ENCODE data around the gene NCOA5.

Gene NCOA5

DNA sequence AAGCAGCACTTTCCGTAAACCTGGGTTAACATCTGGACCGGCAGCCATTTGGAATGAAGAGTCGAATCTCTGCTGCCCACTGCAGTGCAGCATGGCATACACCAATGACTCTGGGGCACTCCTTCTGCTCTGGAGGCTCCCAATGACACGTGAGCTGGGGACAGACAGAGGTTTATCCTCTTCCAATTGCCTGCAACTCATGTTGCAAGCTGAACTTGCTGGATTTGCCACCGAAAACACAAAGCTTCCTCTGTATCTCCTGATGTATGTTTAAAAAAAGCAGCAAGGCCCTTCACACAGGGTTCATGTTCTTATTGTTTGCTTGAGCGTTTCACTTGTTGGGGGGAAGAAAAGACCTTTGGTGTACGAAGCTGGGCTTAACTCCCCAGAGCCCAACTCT lies 10.8 kb downstream of the NCOA5 start:
- H3K9ac ChIP-seq, result no peak overlapping the region
- no peak overlapping the region for H3K4me3 ChIP-seq
- H3K36me3 ChIP-seq, result peaks cover 58 to 70% (median 62%) of the 10 kb centered on the region in 11 experiments
- peaks cover 97 to 100% (median 100%) of the 10 kb centered on the region in 11 experiments for H4K20me1 ChIP-seq
- TF ChIP-seq Cebpa-rat (IDR thresholded peaks at IDR 0.05), result no peak
- H3K27ac ChIP-seq, result no peak overlapping the region
- H3K4me2 ChIP-seq, result no peak overlapping the region
- no peaks in the 10 kb centered on the region for H3K27me3 ChIP-seq
- no peaks in the 10 kb centered on the region for H3K9me3 ChIP-seq (replicated peaks in 1 of 11)
- peaks cover 0 to 29% (median 7%) of the 10 kb centered on the region in 10 experiments; a peak in 9 of 20 replicates for H3K4me1 ChIP-seq

GRCh38 chr20:46077642-46078305 lies 12.0 kb downstream of the NCOA5 start:
- peaks cover 66 to 77% (median 72%) of the 10 kb centered on the region in 11 experiments for H3K36me3 ChIP-seq
- H3K4me1 ChIP-seq, result peaks cover 0 to 17% (median 2%) of the 10 kb centered on the region in 10 experiments; a peak in 7 of 20 replicates
- no peak overlapping the region for H3K4me2 ChIP-seq
- H4K20me1 ChIP-seq, result peaks cover 91 to 100% (median 100%) of the 10 kb centered on the region in 11 experiments
- H3K27me3 ChIP-seq, result no peaks in the 10 kb centered on the region
- no peaks in the 10 kb centered on the region for H3K9me3 ChIP-seq (replicated peaks in 1 of 11)
- H3K9ac ChIP-seq, result no peak overlapping the region
- TF ChIP-seq Cebpa-rat (IDR thresholded peaks at IDR 0.05), result no peak
- H3K4me3 ChIP-seq, result no peak overlapping the region
- H3K27ac ChIP-seq, result no peak overlapping the region

- no peaks in the 10 kb centered on the region for H3K27me3 ChIP-seq
- no peak overlapping the region for H3K27ac ChIP-seq
- no peaks in the 10 kb centered on the region for H3K9me3 ChIP-seq (replicated peaks in 1 of 11)
- H3K4me2 ChIP-seq, result no peak overlapping the region
- no peak for TF ChIP-seq Cebpa-rat (IDR thresholded peaks at IDR 0.05)
- H3K4me3 ChIP-seq, result no peak overlapping the region
- H4K20me1 ChIP-seq, result peaks cover 90 to 100% (median 100%) of the 10 kb centered on the region in 11 experiments
- peaks cover 0 to 9% (median 0%) of the 10 kb centered on the region in 10 experiments; a peak in 6 of 20 replicates for H3K4me1 ChIP-seq
- H3K9ac ChIP-seq, result no peak overlapping the region
- H3K36me3 ChIP-seq, result peaks cover 66 to 86% (median 76%) of the 10 kb centered on the region in 11 experiments
These were observed 13.0 kb downstream of the NCOA5 start for GRCh38 chr20:46076806-46077205.

DNA sequence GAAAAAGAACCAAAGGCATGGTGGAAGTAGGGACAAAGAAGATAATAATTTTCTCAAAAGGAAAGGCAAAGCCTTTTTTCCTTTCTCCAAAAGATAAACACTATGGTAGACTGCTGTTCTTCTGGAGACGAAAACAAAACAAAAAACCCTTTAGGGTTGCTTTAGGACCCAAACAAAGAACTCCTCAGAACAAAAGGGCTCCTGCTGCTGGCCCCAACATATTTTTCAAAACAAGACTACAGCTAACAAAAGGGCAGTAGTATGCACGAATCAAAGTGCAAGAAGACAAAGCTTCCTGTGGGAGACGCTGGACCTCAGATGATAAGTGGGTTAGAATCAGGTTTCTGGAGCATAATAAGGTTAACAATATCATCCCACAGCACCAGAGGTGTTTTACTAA lies 15.8 kb downstream of the NCOA5 start:
- H4K20me1 ChIP-seq, result peaks cover 78 to 100% (median 98%) of the 10 kb centered on the region in 11 experiments; a peak in 21 of 22 replicates
- H3K4me2 ChIP-seq, result no peak overlapping the region
- peaks cover 68 to 97% (median 85%) of the 10 kb centered on the region in 11 experiments for H3K36me3 ChIP-seq
- no peak overlapping the region for H3K27ac ChIP-seq
- no peaks in the 10 kb centered on the region for H3K9me3 ChIP-seq (replicated peaks in 1 of 11)
- peaks cover 0 to 22% (median 0%) of the 10 kb centered on the region in 10 experiments; a peak in 6 of 20 replicates for H3K4me1 ChIP-seq
- no peak overlapping the region for H3K9ac ChIP-seq
- H3K27me3 ChIP-seq, result no peaks in the 10 kb centered on the region
- H3K4me3 ChIP-seq, result no peak overlapping the region
- TF ChIP-seq Cebpa-rat (IDR thresholded peaks at IDR 0.05), result no peak

DNA sequence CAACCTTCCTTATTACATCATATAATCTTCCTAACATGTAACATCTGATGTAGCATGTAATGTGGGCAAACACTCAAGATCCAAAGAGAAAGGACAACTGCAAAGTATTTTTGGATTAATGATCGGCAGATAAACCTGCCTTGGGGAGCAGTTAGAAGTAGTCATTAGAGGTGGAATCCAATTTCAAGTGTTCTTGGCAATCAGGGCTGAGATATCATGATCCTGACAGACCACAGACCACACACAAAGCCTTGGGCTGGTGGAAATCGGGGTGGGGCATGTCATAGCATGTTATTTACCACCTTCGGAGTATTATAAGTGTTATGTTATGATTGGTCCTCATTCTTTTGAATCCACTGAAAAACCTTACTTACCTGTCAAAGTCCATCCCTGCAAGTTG lies 16.3 kb downstream of the NCOA5 start:
- Histone ChIP-seq H3K27ac (no peak overlapping the region), H3K4me3 (no peak overlapping the region), H3K4me2 (no peak overlapping the region), H3K9ac (no peak overlapping the region), H3K9me3 (replicated peaks in 1 of 11) (no peaks in the 10 kb centered on the region), H3K4me1 (peaks cover 0 to 22% (median 0%) of the 10 kb centered on the region in 10 experiments; a peak in 6 of 20 replicates), H3K36me3 (peaks cover 68 to 97% (median 85%) of the 10 kb centered on the region in 11 experiments), H3K27me3 (no peaks in the 10 kb centered on the region), H4K20me1 (peaks cover 75 to 100% (median 97%) of the 10 kb centered on the region in 11 experiments; a peak in 21 of 22 replicates)
- TF ChIP-seq Cebpa-rat (IDR thresholded peaks at IDR 0.05), result no peak

- no peak overlapping the region for H3K27ac ChIP-seq
- no peak overlapping the region for H3K4me2 ChIP-seq
- peaks cover 68 to 97% (median 85%) of the 10 kb centered on the region in 11 experiments for H3K36me3 ChIP-seq
- H3K9me3 ChIP-seq (replicated peaks in 1 of 11), result no peaks in the 10 kb centered on the region
- no peak for TF ChIP-seq Cebpa-rat (IDR thresholded peaks at IDR 0.05)
- H3K4me3 ChIP-seq, result no peak overlapping the region
- H3K9ac ChIP-seq, result no peak overlapping the region
- H3K4me1 ChIP-seq, result peaks cover 0 to 22% (median 0%) of the 10 kb centered on the region in 10 experiments; a peak in 6 of 20 replicates
- H4K20me1 ChIP-seq, result peaks cover 71 to 100% (median 97%) of the 10 kb centered on the region in 11 experiments; a peak in 21 of 22 replicates
- H3K27me3 ChIP-seq, result no peaks in the 10 kb centered on the region
These were observed 16.7 kb downstream of the NCOA5 start for GRCh38 chr20:46073024-46073423.

DNA sequence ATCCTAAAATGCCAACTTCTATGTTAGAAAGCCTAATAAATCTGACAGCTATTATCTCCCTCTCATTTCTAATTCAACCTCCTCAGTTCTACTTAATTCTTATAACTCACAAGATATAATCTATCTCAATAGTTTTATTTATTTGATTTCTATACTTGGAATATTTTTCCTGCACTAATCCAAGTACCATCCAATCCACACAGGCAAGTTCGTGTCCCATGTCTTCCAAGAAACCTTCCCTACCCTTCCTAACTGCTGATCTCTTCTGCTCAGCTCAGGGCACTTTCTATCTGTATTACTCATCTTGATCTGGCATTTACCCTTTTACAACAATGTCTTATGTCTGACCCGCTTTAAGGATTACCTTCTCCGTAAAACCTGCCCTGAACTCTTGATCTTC lies 18.2 kb downstream of the NCOA5 start:
- Histone ChIP-seq H3K27me3 (no peaks in the 10 kb centered on the region), H3K9me3 (replicated peaks in 1 of 11) (no peaks in the 10 kb centered on the region), H3K4me2 (no peak overlapping the region), H3K36me3 (peaks cover 68 to 97% (median 85%) of the 10 kb centered on the region in 11 experiments), H3K9ac (no peak overlapping the region), H4K20me1 (peaks cover 57 to 100% (median 90%) of the 10 kb centered on the region in 11 experiments; a peak in 21 of 22 replicates), H3K4me3 (no peak overlapping the region), H3K27ac (no peak overlapping the region), H3K4me1 (peaks cover 0 to 22% (median 0%) of the 10 kb centered on the region in 10 experiments; a peak in 6 of 20 replicates)
- no peak for TF ChIP-seq Cebpa-rat (IDR thresholded peaks at IDR 0.05)

GRCh38 chr20:46070215-46070900 lies 19.4 kb downstream of the NCOA5 start:
- Histone ChIP-seq H3K4me3 (no peak overlapping the region), H3K36me3 (peaks cover 68 to 97% (median 85%) of the 10 kb centered on the region in 11 experiments), H3K9me3 (replicated peaks in 1 of 11) (no peaks in the 10 kb centered on the region), H3K9ac (no peak overlapping the region), H3K27ac (peak overlapping the region in 1 of 11 experiments; percentile 4; a peak in 1 of 22 replicates), H3K4me1 (peaks cover 0 to 22% (median 0%) of the 10 kb centered on the region in 10 experiments; a peak in 6 of 20 replicates), H3K4me2 (peak overlapping the region in 3 of 11 experiments; percentile 10 to 42 (median 25); a peak in 4 of 22 replicates), H4K20me1 (peaks cover 51 to 100% (median 90%) of the 10 kb centered on the region in 11 experiments; a peak in 20 of 22 replicates), H3K27me3 (no peaks in the 10 kb centered on the region)
- no peak for TF ChIP-seq Cebpa-rat (IDR thresholded peaks at IDR 0.05)

GRCh38 chr20:46065691-46066090 lies 24.1 kb downstream of the NCOA5 start:
- no peaks in the 10 kb centered on the region for H3K27me3 ChIP-seq
- no peak overlapping the region for H3K27ac ChIP-seq
- peaks cover 26 to 45% (median 29%) of the 10 kb centered on the region in 10 experiments for H3K4me1 ChIP-seq
- no peaks in the 10 kb centered on the region for H3K9me3 ChIP-seq (replicated peaks in 1 of 11)
- H3K9ac ChIP-seq, result no peak overlapping the region
- peaks cover 93 to 100% (median 99%) of the 10 kb centered on the region in 11 experiments for H3K36me3 ChIP-seq
- no peak overlapping the region for H3K4me2 ChIP-seq
- H3K4me3 ChIP-seq, result no peak overlapping the region
- TF ChIP-seq Cebpa-rat (IDR thresholded peaks at IDR 0.05), result no peak
- H4K20me1 ChIP-seq, result peaks cover 45 to 100% (median 81%) of the 10 kb centered on the region in 11 experiments; a peak in 20 of 22 replicates
